ENCODE measurements around the gene ZNF181.

GRCh38 chr19:34722353-34722752 lies 11.7 kb upstream of the ZNF181 start:
- no peak for TF ChIP-seq POLR2AphosphoS5 (IDR thresholded peaks at IDR 0.05; ENCODE audit: low read depth, low read length)
- TF ChIP-seq TAF1 (IDR thresholded peaks at IDR 0.05; ENCODE audit: low read depth, low read length), result no peak
- TF ChIP-seq PAX5 (IDR thresholded peaks at IDR 0.05; ENCODE audit: insufficient read depth, low read length, severe bottlenecking), result no peak

Data from GM12891 (cell line).